Embryonic facial prominence (tissue), 1 donor: ENCODE data around the gene PARP2.

Source experiments
- DNase-seq: peaks from one replicate; pipeline ENCODE4 v3.0.0-alpha.2; 2016; ENCODE audit errors: extremely low spot score

Gene PARP2

DNA sequence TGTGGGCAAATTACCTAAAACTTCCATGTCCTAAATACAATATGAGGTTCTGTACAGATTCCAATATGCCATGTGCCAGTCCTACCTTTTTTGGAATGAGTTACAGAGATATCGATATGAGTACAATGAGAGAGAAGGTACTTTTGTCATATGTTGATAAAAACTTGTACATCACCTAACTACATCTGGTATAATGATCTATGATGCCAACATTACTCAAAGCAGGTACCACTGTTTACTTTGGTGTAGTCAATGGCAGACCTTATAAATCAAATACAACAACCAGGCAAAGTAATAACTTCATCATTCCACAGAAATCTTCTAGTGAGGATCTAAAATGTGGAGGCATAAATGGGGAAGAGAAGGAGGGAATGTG is 57.1 kb downstream of the PARP2 start:
- no peak for DNase-seq

DNA sequence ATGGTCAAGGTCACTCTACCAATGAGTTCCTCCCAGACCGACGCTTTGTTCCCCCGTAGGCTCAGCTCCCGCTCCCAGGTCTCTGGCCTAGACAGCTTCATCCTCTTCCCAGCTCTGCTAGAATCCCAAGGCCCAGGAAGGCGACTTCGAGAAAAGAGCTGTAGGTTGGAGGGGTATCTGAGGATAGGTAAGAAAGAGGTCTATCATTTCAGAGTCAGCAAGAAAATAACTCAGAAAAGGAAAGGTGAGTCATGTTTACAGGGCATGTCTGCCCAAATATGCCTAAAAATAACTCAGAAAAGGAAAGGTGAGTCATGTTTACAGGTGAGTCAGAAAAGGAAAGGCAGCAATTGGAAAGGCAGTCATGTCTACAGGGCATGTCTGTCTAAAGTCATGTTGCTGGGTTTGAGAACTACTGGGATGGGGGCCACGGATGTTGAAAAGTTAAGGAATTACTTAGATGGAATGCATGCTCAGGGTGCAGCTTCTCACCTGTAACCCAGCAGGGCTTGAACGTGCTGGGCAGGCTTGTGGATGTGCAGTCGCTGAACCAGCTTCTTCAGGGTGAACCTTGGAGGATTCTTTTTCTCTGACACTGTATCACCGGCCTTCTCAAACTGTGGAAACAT is 57.6 kb downstream of the PARP2 start:
- DNase-seq: no peak

DNA sequence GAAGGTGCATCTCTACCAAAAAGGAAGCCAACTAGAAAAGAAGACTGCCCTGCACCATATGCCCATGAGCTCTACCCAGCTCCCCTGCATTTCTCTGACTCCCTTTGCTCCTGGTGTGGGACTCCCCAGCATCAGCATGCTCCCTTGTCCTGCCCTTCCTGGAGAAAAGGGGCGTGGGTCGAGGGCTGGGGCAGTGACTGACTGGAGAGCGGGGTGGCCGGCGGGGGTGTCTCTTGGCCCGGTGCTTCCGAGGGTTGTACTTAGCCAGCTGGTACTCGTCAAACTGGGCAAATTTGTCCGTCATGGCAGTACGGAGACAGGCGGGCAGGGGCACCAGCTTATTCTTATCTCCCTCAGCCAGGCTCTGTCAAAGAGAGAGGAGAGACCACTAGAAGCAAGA is 60.1 kb downstream of the PARP2 start:
- DNase-seq: no peak
